ENCODE data around the gene PAIP2B.

PAIP2B gene

DNA sequence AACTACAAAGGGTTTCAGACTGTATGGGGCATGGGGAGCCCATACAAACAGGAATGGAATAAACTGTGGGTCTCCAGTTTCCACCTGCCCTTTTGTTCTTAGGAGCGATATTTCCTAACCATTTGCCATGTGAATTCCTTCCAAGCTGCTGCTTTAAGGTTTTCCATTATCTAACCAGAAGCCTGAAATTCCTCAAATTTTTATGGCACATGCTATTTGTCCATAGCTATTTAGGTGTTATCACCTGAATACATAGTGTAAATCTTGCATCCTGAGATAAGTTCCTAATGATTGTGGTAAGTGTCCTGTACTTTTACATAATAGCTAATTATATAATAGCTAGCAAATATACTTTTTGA lies 17.4 kb upstream of the PAIP2B start:
- no peak overlapping the region for H3K27ac ChIP-seq (replicated peaks)
- TF ChIP-seq, protein P1, sequence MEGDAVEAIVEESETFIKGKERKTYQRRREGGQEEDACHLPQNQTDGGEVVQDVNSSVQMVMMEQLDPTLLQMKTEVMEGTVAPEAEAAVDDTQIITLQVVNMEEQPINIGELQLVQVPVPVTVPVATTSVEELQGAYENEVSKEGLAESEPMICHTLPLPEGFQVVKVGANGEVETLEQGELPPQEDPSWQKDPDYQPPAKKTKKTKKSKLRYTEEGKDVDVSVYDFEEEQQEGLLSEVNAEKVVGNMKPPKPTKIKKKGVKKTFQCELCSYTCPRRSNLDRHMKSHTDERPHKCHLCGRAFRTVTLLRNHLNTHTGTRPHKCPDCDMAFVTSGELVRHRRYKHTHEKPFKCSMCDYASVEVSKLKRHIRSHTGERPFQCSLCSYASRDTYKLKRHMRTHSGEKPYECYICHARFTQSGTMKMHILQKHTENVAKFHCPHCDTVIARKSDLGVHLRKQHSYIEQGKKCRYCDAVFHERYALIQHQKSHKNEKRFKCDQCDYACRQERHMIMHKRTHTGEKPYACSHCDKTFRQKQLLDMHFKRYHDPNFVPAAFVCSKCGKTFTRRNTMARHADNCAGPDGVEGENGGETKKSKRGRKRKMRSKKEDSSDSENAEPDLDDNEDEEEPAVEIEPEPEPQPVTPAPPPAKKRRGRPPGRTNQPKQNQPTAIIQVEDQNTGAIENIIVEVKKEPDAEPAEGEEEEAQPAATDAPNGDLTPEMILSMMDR (IDR thresholded peaks at IDR 0.05; ENCODE audit: insufficient read depth, low read length): no peak
- TF ChIP-seq, protein P2, sequence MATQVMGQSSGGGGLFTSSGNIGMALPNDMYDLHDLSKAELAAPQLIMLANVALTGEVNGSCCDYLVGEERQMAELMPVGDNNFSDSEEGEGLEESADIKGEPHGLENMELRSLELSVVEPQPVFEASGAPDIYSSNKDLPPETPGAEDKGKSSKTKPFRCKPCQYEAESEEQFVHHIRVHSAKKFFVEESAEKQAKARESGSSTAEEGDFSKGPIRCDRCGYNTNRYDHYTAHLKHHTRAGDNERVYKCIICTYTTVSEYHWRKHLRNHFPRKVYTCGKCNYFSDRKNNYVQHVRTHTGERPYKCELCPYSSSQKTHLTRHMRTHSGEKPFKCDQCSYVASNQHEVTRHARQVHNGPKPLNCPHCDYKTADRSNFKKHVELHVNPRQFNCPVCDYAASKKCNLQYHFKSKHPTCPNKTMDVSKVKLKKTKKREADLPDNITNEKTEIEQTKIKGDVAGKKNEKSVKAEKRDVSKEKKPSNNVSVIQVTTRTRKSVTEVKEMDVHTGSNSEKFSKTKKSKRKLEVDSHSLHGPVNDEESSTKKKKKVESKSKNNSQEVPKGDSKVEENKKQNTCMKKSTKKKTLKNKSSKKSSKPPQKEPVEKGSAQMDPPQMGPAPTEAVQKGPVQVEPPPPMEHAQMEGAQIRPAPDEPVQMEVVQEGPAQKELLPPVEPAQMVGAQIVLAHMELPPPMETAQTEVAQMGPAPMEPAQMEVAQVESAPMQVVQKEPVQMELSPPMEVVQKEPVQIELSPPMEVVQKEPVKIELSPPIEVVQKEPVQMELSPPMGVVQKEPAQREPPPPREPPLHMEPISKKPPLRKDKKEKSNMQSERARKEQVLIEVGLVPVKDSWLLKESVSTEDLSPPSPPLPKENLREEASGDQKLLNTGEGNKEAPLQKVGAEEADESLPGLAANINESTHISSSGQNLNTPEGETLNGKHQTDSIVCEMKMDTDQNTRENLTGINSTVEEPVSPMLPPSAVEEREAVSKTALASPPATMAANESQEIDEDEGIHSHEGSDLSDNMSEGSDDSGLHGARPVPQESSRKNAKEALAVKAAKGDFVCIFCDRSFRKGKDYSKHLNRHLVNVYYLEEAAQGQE (IDR thresholded peaks at IDR 0.05; ENCODE audit: insufficient replicate concordance, low read depth): no peak
- TF ChIP-seq GABPA (IDR thresholded peaks at IDR 0.05; ENCODE audit: low read depth) (no peak), POLR2AphosphoS5 (IDR thresholded peaks at IDR 0.05; ENCODE audit: low read depth) (no peak), SPI1 (IDR thresholded peaks at IDR 0.05; ENCODE audit: borderline replicate concordance, low read depth) (no peak)
- H3K27me3 ChIP-seq (ENCODE audit: insufficient read depth, poor library complexity, severe bottlenecking): no peaks in the 10 kb centered on the region
- no peak overlapping the region for H3K4me3 ChIP-seq (replicated peaks; ENCODE audit: insufficient read depth, low read length)
- DNase-seq (ENCODE audit: low read depth in 1 of 2, low spot score in 1 of 2): no peak

DNA sequence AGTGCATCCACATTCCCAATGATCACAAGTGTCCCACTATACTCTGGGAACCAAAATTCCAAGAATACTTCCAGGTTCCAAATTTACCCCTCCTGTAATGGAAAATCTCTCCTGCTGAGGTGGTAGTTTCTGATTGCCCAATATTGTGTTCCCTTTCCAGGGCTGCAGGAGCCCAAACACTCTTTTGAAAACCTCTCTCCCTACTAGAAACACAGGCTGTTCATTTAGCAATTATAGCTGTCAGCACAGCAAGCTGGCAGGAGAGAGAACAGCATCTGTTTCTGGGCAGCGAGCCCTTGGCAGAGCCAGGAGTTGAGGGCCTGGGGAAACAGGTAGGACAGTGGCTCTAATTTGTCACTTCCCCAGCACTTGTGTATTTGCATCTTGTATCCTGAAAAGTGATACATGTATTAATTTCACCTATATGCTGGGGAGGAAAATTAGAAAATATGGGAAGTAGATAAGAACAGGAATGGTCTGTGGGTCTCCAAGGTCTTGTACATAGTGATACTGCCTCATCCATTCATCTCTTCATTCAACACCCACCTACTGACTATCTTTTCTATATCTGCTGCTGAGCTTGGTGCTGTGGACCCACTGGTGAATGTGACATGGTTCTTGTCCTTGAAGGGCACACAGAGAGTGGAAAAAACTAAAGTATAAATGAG lies 16.9 kb upstream of the PAIP2B start:
- Histone ChIP-seq H3K4me3 (replicated peaks; ENCODE audit: insufficient read depth, low read length) (no peak overlapping the region), H3K27ac (replicated peaks) (no peak overlapping the region), H3K27me3 (ENCODE audit: insufficient read depth, poor library complexity, severe bottlenecking) (no peaks in the 10 kb centered on the region)
- TF ChIP-seq, protein P1 (IDR thresholded peaks at IDR 0.05; ENCODE audit: insufficient read depth, low read length): no peak
- no peak for TF ChIP-seq SPI1 (IDR thresholded peaks at IDR 0.05; ENCODE audit: borderline replicate concordance, low read depth)
- TF ChIP-seq POLR2AphosphoS5 (IDR thresholded peaks at IDR 0.05; ENCODE audit: low read depth): no peak
- TF ChIP-seq, protein P2 (IDR thresholded peaks at IDR 0.05; ENCODE audit: insufficient replicate concordance, low read depth): no peak
- TF ChIP-seq GABPA (IDR thresholded peaks at IDR 0.05; ENCODE audit: low read depth): no peak
- no peak for DNase-seq (ENCODE audit: low read depth in 1 of 2, low spot score in 1 of 2)

DNA sequence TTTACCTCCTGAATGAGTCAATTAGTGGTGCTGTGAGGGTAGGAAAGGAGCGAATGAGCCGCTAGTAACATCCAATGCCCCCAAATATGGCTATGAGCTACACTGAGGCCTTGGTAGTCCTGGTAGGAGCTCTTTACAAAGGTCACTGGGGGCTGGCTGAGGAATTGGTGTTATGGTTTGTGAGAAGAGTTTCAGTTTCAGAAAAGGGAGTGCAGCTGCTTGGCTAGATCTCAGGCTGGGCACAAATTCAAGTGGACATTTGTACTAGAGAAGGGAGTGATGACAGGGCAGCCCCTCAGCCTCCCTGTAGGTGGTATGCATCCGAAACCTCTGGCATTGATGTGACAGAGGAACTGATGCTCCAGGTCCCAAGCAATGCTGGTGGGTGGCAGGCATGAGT lies 13.9 kb upstream of the PAIP2B start:
- Histone ChIP-seq H3K27me3 (ENCODE audit: insufficient read depth, poor library complexity, severe bottlenecking) (no peaks in the 10 kb centered on the region), H3K4me3 (replicated peaks; ENCODE audit: insufficient read depth, low read length) (no peak overlapping the region), H3K27ac (replicated peaks) (no peak overlapping the region)
- DNase-seq (ENCODE audit: low read depth in 1 of 2, low spot score in 1 of 2): no peak
- TF ChIP-seq, protein P2 (IDR thresholded peaks at IDR 0.05; ENCODE audit: insufficient replicate concordance, low read depth): no peak
- TF ChIP-seq SPI1 (IDR thresholded peaks at IDR 0.05; ENCODE audit: borderline replicate concordance, low read depth) (no peak), GABPA (IDR thresholded peaks at IDR 0.05; ENCODE audit: low read depth) (no peak), POLR2AphosphoS5 (IDR thresholded peaks at IDR 0.05; ENCODE audit: low read depth) (no peak)
- TF ChIP-seq, protein P1 (IDR thresholded peaks at IDR 0.05; ENCODE audit: insufficient read depth, low read length): no peak
